ENCODE results near the gene DNAJB5. TPM values are rescaled to one million over a fixed set of nuclear protein-coding genes. Genes with fewer than 3 reads are reported as not detected.

Gene DNAJB5
- polyA plus RNA-seq, 1 donor from 2014 or later, result 99.1 TPM

GRCh38 chr9:34986540-34987047 is 3.0 kb upstream of the DNAJB5 start:
- Histone ChIP-seq H3K27ac (ENCODE audit: low read length) (peak overlapping the region; percentile 90), H3K27me3 (ENCODE audit: insufficient read depth, low read depth, low read length) (no peaks in the 10 kb centered on the region), H3K9ac (ENCODE audit: low read length) (peak overlapping the region; percentile 84), H3K4me3 (ENCODE audit: low read length) (peak overlapping the region; percentile 56), H3F3A (ENCODE audit: insufficient read depth, low read length, poor library complexity, severe bottlenecking) (no peaks in the 10 kb centered on the region), H3K79me2 (replicated peaks; ENCODE audit: insufficient read depth, low read length) (peaks cover 17% of the 10 kb centered on the region), H3K4me2 (ENCODE audit: low read length) (peak overlapping the region; percentile 52), H3K9me3 (ENCODE audit: low read length) (no peaks in the 10 kb centered on the region), H3K36me3 (ENCODE audit: insufficient read depth, low read length) (no peaks in the 10 kb centered on the region), H3K9me2 (ENCODE audit: insufficient read depth, low read length) (no peaks in the 10 kb centered on the region), H2AFZ (ENCODE audit: low read depth, low read length) (peak overlapping the region; percentile 36), H4K20me1 (ENCODE audit: insufficient read depth) (no peaks in the 10 kb centered on the region)
- TF ChIP-seq SMC3 (conservative IDR thresholded peaks at IDR 0.05; ENCODE audit: poor library complexity) (peak; percentile 15), MXI1 (conservative IDR thresholded peaks at IDR 0.05; ENCODE audit: poor library complexity, severe bottlenecking) (peak; percentile 91), POLR2AphosphoS5 (IDR thresholded peaks at IDR 0.05) (peak; percentile 77), EP300 (conservative IDR thresholded peaks at IDR 0.05; ENCODE audit: poor library complexity, severe bottlenecking) (peak; percentile 84), EZH2 (IDR thresholded peaks at IDR 0.05; ENCODE audit: borderline replicate concordance, insufficient read depth, low read length, poor library complexity, severe bottlenecking) (no peak), CTCF (IDR thresholded peaks at IDR 0.05; ENCODE audit: poor library complexity, severe bottlenecking) (no peak), REST (IDR thresholded peaks at IDR 0.05; ENCODE audit: borderline replicate concordance) (no peak), TAF1 (IDR thresholded peaks at IDR 0.05; ENCODE audit: low read depth) (no peak), RAD21 (conservative IDR thresholded peaks at IDR 0.05) (no peak)

- peaks cover 24% of the 10 kb centered on the region for H3K79me2 ChIP-seq (replicated peaks; ENCODE audit: insufficient read depth, low read length)
- H4K20me1 ChIP-seq (ENCODE audit: insufficient read depth), result no peaks in the 10 kb centered on the region
- H2AFZ ChIP-seq (ENCODE audit: low read depth, low read length), result peak overlapping the region; percentile 5
- TF ChIP-seq TAF1 (IDR thresholded peaks at IDR 0.05; ENCODE audit: low read depth), result no peak
- no peak for TF ChIP-seq EP300 (conservative IDR thresholded peaks at IDR 0.05; ENCODE audit: poor library complexity, severe bottlenecking)
- TF ChIP-seq MXI1 (conservative IDR thresholded peaks at IDR 0.05; ENCODE audit: poor library complexity, severe bottlenecking), result no peak
- TF ChIP-seq POLR2AphosphoS5 (IDR thresholded peaks at IDR 0.05), result no peak
- TF ChIP-seq RAD21 (conservative IDR thresholded peaks at IDR 0.05), result no peak
- TF ChIP-seq EZH2 (IDR thresholded peaks at IDR 0.05; ENCODE audit: borderline replicate concordance, insufficient read depth, low read length, poor library complexity, severe bottlenecking), result no peak
- TF ChIP-seq SMC3 (conservative IDR thresholded peaks at IDR 0.05; ENCODE audit: poor library complexity), result no peak
- no peak for TF ChIP-seq REST (IDR thresholded peaks at IDR 0.05; ENCODE audit: borderline replicate concordance)
- no peak for TF ChIP-seq CTCF (IDR thresholded peaks at IDR 0.05; ENCODE audit: poor library complexity, severe bottlenecking)
- peak overlapping the region; percentile 56 for H3K4me3 ChIP-seq (ENCODE audit: low read length)
- H3K27me3 ChIP-seq (ENCODE audit: insufficient read depth, low read depth, low read length), result no peaks in the 10 kb centered on the region
- H3F3A ChIP-seq (ENCODE audit: insufficient read depth, low read length, poor library complexity, severe bottlenecking), result no peaks in the 10 kb centered on the region
- no peaks in the 10 kb centered on the region for H3K36me3 ChIP-seq (ENCODE audit: insufficient read depth, low read length)
- H3K9me3 ChIP-seq (ENCODE audit: low read length), result no peaks in the 10 kb centered on the region
- H3K9ac ChIP-seq (ENCODE audit: low read length), result peak overlapping the region; percentile 84
- H3K9me2 ChIP-seq (ENCODE audit: insufficient read depth, low read length), result no peaks in the 10 kb centered on the region
- H3K27ac ChIP-seq (ENCODE audit: low read length), result peak overlapping the region; percentile 90
- H3K4me2 ChIP-seq (ENCODE audit: low read length), result peak overlapping the region; percentile 52
These were observed 2.2 kb upstream of the DNAJB5 start for GRCh38 chr9:34987160-34987901.

Measured in neural cell (in vitro differentiated cells).